Esophagus muscularis mucosa (tissue), 4 donors: ENCODE results near the gene GALNT14. TPM values are rescaled to one million over a fixed set of nuclear protein-coding genes. Genes with fewer than 3 reads are reported as not detected.

Experiments
- DNase-seq: peaks from one replicate; pipeline ENCODE4 v3.0.0-alpha.2; 2017; ENCODE audit errors: extremely low spot score
- H3K27ac ChIP-seq, 4 donors: fragments of 200-600 bp; sonication (generic); replicated peaks in 1 of 4; 1 replicate in 3 of 4; 2 replicates in 1 of 4; pipeline ENCODE4 v1.5.1; 2016 to 2019; ENCODE audit warnings: mild to moderate bottlenecking in 1 of 4
- H3K27me3 ChIP-seq, 4 donors: fragments of 200-600 bp; sonication (generic); one replicate each; pipeline versions ENCODE4 v1.5.1 to v1.6.0; 2016 to 2019
- H3K36me3 ChIP-seq, 4 donors: fragments of 200-600 bp; sonication (generic); one replicate each; pipeline ENCODE4 v1.5.1; 2016 to 2019
- H3K4me1 ChIP-seq, 4 donors: fragments of 200-600 bp; sonication (generic); one replicate each; pipeline ENCODE4 v1.5.1; 2016 to 2019
- H3K4me3 ChIP-seq, 4 donors: fragments of 200-600 bp; sonication (generic); 1 replicate in 2 of 4; 2 replicates in 2 of 4; pipeline ENCODE4 v1.5.1; 2016 to 2019; ENCODE audit warnings: mild to moderate bottlenecking in 4 of 4, moderate library complexity in 1 of 4
- H3K9me3 ChIP-seq, 4 donors: fragments of 200-600 bp; sonication (generic); 1 replicate in 3 of 4; 2 replicates in 1 of 4; pipeline ENCODE4 v1.5.1; 2016 to 2019
- EP300 ChIP-seq: sonication (generic); formaldehyde crosslinking; IDR thresholded peaks from one replicate; pipeline ENCODE4 v1.6.1; 2017; ENCODE audit warnings: antibody characterized with exemption
- POLR2A ChIP-seq: fragments of 450-650 bp; IDR thresholded peaks from one replicate; pipeline ENCODE4 v1.6.1; 2017; ENCODE audit warnings: antibody characterized with exemption, moderate library complexity, mild to moderate bottlenecking, low read depth
- POLR2AphosphoS5 ChIP-seq, 2 donors: sonication (generic); formaldehyde crosslinking; IDR thresholded peaks; one replicate each; pipeline ENCODE4 v1.6.1; 2017; ENCODE audit warnings: antibody characterized with exemption in 2 of 2
- WGBS: methylation state at CpG from one replicate; pipeline ENCODE4 v1.1.5; 2018; 5-methylcytosine and 5-hydroxymethylcytosine counted together
- intact Hi-C: fragments of 100-400 bp; cut with DNase I; formaldehyde crosslinking; loops from one replicate; pipeline ENCODE4 v1.15.1; 2023
- total RNA-seq, 4 donors: library from RNA; depleted of rRNA; stranded (reverse); fragments of >200 nt; gene quantifications; one replicate each; pipeline versions ENCODE4 v1.1.0 to v1.2.1, GENCODE V29; 2016
- TF ChIP-seq, protein P1 (sequence below), 3 experiments: fragments of 200-600 bp in 2 of 3; fragments of 450-650 bp in 1 of 3; sonication (generic) in 2 of 3; IDR thresholded peaks; one replicate each; pipeline ENCODE4 v1.5.1; 2017 to 2019; ENCODE audit warnings: antibody characterized with exemption in 3 of 3, mild to moderate bottlenecking in 2 of 3, moderate library complexity in 1 of 3

GALNT14 gene
- total RNA-seq, 4 donors from 2014 or later: 0.33 to 1.0 (median 0.80) TPM; not detected in 1

DNA sequence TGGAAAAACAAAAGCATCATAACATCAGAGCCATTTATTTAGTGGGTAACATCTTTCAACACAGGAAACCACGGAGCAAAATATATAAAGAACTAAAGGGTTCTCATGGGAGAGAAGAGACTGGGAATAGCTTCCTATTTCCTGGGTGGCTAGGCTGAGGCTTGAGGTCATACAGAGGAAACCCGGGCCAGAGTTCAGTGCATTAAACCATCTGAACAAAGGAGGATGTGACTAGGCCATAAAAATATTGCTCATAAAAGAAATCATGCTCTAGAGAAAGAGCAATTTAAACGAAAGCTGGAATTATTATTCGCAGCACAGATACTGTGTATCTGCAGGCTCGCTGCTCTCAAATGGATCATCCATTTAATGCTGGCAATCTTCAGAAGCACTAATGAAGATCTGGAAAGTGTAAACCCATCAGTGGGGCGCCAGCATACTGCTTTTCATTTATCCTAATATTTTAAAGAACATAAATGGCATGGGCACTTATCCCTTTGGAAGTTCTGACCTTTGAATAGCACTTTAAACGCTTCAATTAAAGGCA is 83.3 kb downstream of the GALNT14 start:
- Histone ChIP-seq H3K4me1 (no peaks in the 10 kb centered on the region), H3K27ac (no peak overlapping the region), H3K27me3 (no peaks in the 10 kb centered on the region), H3K4me3 (no peak overlapping the region), H3K36me3 (no peaks in the 10 kb centered on the region), H3K9me3 (no peaks in the 10 kb centered on the region)
- intact Hi-C loops: no loop called here
- DNase-seq: no peak
- TF ChIP-seq POLR2AphosphoS5 (IDR thresholded peaks at IDR 0.05): no peak
- TF ChIP-seq EP300: no peak
- TF ChIP-seq, protein P1, sequence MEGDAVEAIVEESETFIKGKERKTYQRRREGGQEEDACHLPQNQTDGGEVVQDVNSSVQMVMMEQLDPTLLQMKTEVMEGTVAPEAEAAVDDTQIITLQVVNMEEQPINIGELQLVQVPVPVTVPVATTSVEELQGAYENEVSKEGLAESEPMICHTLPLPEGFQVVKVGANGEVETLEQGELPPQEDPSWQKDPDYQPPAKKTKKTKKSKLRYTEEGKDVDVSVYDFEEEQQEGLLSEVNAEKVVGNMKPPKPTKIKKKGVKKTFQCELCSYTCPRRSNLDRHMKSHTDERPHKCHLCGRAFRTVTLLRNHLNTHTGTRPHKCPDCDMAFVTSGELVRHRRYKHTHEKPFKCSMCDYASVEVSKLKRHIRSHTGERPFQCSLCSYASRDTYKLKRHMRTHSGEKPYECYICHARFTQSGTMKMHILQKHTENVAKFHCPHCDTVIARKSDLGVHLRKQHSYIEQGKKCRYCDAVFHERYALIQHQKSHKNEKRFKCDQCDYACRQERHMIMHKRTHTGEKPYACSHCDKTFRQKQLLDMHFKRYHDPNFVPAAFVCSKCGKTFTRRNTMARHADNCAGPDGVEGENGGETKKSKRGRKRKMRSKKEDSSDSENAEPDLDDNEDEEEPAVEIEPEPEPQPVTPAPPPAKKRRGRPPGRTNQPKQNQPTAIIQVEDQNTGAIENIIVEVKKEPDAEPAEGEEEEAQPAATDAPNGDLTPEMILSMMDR (IDR thresholded peaks at IDR 0.05): no peak
- TF ChIP-seq POLR2A: no peak
- 73% methylated on average over 7 of the region's 7 CpGs for WGBS

DNA sequence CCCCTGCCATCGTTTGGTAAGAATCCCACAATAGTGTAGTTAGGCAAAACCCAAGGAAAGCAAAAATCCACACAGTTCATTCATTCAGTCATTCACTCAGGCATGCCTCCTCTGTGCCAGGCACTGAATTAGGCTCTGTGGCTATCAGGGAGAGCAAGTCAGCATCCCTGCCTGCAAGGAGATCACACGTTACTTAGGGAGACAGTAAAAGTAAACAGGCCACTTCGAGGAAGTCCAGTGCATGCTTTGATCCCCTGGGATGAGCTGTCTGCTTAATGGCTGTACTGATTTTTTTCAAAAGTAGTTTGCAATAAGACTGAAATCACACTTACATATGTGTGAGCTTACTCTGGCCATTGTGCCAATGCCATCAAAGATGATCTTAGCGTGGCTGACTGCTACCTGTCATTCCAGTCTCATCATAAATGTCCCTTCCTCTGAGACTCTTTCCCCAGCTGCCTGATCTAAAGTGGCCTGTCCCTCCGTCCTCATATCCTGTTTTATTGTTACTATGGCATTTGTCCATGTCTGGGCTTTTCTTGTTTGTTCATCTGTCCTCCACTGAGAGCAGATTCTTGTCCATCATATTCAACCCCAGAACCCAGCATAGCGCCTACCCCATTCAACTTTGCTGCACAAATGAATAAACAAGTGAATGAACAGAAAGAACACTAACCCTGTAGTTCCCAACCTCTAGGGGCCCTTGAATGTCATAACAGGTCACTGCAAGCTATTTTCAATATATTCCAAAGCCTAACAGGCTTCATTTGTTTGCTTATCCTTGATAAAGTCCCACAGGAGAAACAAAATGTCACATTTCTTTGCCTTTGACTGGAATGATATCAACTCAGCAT is 84.1 kb downstream of the GALNT14 start:
- no peaks in the 10 kb centered on the region for H3K36me3 ChIP-seq
- TF ChIP-seq POLR2A (no peak), POLR2AphosphoS5 (IDR thresholded peaks at IDR 0.05) (no peak), EP300 (no peak)
- TF ChIP-seq, protein P1 (IDR thresholded peaks at IDR 0.05): no peak

DNA sequence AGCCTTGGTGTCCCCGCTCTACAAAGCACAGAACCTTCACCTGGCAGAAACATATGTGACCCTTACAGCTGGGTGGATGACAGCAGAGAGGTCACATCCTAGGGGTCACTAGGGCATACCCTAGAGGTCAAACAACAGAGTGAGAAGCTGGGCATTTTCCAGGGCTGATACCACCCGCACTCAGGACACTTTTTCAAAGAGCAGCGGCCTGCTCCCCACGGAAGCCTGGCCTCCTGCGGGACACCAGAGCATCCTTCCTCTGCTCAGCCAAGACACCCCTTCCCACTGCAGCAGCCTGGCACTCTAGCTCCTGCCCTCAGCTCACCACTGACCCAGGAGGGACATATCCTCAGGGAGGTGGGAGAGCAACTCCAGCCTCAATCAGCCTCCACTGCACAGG is 86.0 kb downstream of the GALNT14 start:
- H3K9me3 ChIP-seq: no peaks in the 10 kb centered on the region
- H3K27ac ChIP-seq: no peak overlapping the region
- DNase-seq: no peak
- H3K4me3 ChIP-seq: no peak overlapping the region
- H3K4me1 ChIP-seq: no peaks in the 10 kb centered on the region
- no peaks in the 10 kb centered on the region for H3K27me3 ChIP-seq
- intact Hi-C loops: no loop called here
- TF ChIP-seq EP300 (no peak), POLR2A (no peak), POLR2AphosphoS5 (IDR thresholded peaks at IDR 0.05) (no peak)
- TF ChIP-seq, protein P1 (IDR thresholded peaks at IDR 0.05): no peak
- H3K36me3 ChIP-seq: no peaks in the 10 kb centered on the region
- 91% methylated on average over 1 of the region's 5 CpGs for WGBS

More for the DNA sequence above, 84.1 kb downstream of the GALNT14 start:
- Histone ChIP-seq H3K27ac (no peak overlapping the region), H3K27me3 (no peaks in the 10 kb centered on the region), H3K9me3 (no peaks in the 10 kb centered on the region), H3K4me1 (no peaks in the 10 kb centered on the region), H3K4me3 (no peak overlapping the region)
- DNase-seq: no peak
- WGBS: 50% methylated on average over 6 of the region's 6 CpGs
- intact Hi-C loops: no loop called here

DNA sequence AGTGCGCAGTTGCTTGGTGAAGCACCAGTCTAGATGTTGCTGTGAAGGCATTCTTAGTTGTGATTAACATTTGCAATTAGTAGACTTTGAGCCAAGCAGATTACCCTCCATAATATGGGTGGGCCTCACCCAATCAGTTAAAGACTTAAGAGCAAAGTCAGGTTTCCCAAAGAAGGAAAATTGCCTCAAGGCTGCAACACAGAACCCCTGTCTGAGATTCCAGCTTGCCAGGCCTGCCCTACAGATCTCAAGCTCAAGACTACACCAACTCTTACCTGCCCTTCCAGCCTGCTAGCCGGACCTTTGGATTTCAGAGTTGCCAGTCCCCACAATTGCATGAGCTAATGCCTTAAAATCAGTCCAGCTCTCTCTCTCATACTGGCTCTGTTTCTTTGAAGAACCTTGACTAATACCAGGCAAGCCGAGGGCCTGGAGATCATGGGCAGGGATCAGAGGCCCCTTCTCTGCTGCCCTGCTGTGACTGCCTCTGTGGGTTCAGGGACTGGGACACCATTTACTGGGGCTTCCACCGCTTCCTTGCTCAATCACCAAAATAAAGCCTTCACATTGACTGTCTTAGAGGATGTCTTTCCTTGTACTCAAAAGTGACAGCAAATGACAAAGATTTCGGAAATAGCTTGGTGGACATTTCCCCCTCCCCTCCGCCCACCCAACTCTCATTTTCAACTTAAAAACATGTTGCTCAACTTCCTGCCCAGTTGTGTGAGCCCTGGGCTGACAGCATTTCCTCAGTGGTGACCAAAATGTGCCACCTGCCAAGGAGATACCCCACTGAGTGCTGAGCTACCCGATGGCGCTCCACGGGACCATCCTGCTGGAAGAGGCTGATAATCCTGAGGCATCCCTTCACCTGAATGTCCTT is 86.7 kb downstream of the GALNT14 start:
- intact Hi-C loops: no loop called here
- WGBS: 78% methylated on average over 6 of the region's 9 CpGs
- H3K36me3 ChIP-seq: no peaks in the 10 kb centered on the region
- no peaks in the 10 kb centered on the region for H3K9me3 ChIP-seq
- H3K27ac ChIP-seq: no peak overlapping the region
- no peaks in the 10 kb centered on the region for H3K4me1 ChIP-seq
- no peak for TF ChIP-seq POLR2AphosphoS5 (IDR thresholded peaks at IDR 0.05)
- TF ChIP-seq EP300: no peak
- TF ChIP-seq, protein P1 (IDR thresholded peaks at IDR 0.05): no peak
- TF ChIP-seq POLR2A: no peak
- H3K4me3 ChIP-seq: no peak overlapping the region
- no peak for DNase-seq
- no peaks in the 10 kb centered on the region for H3K27me3 ChIP-seq
